GM18861 (cell line): ENCODE data around the gene HELZ2.
"Not testable (repeated sequence)": the region's sequence is repeated elsewhere in the genome, so short reads cannot be mapped to it uniquely, and the experiment has no call there.

Experiments
- ATAC-seq: cut with Tn5 transposase; IDR thresholded peaks from one replicate; pipeline ENCODE4 v1.9.1; 2021; ENCODE audit not compliant: unreplicated experiment

The HELZ2 gene, protein sequence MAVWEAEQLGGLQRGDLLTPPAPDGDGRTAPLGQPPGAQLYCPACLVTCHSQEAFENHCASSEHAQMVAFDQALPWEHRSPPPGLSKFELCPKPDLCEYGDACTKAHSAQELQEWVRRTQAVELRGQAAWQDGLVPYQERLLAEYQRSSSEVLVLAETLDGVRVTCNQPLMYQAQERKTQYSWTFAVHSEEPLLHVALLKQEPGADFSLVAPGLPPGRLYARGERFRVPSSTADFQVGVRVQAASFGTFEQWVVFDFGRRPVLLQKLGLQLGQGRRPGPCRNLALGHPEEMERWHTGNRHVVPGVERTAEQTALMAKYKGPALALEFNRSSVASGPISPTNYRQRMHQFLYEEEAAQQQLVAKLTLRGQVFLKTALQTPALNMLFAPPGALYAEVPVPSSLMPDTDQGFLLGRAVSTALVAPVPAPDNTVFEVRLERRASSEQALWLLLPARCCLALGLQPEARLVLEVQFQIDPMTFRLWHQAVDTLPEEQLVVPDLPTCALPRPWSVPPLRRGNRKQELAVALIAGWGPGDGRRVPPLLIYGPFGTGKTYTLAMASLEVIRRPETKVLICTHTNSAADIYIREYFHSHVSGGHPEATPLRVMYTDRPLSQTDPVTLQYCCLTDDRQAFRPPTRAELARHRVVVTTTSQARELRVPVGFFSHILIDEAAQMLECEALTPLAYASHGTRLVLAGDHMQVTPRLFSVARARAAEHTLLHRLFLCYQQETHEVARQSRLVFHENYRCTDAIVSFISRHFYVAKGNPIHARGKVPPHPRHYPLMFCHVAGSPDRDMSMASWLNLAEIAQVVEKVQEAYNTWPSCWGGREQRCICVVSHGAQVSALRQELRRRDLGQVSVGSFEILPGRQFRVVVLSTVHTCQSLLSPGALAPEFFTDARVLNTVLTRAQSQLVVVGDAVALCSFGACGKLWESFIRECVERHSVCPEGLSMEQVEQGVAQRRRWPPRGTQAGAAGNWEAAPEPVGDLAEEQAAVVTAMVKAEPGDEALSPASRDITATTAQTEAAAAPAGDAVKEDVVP (N-terminal part only)

DNA sequence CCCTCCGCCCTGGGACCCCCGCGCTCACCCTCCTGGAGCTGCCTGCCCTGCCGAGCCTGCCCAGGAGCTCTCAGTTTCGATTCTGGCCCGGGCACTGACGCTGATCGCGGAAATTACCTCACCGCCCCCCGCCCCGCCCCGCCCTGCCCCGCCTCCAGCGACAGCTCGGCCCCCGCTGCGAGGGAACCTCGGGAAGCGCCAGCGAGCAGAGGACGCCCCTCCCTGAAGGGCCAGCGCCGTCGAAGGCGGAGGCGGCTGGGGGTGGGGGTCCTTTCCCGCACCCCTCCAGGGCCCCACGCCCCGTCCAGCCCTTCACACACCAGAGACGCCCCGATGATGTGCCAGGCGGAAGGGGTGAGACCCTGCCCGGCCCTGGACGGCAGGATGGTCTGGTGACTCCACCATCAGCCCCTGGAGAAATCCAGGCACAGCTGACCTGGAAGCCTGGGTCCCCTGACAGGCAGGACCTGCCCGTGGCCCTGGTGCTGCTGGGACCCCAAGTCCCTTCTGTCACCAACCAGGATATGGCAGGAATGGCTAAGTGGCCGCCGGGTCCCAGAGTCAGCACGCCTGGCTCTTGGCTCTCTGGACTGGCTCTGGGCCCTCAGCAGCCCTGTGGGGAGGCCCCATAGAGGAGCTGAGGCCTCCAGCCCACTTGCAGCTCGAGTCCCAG lies at the start of gene HELZ2:
TSS of gene HELZ2 (minus strand) at position 84 of the 673 bp plus-strand sequence. CDS start 1,854 bp downstream, outside the sequence.
- no peak for ATAC-seq

GRCh38 chr20:63622732-63623131 lies 48.7 kb upstream of the HELZ2 start:
- no peak for ATAC-seq

- no peak for ATAC-seq
Observed at GRCh38 chr20:63622096-63622495, 48.1 kb upstream of the HELZ2 start.

GRCh38 chr20:63620991-63621390 lies 47.0 kb upstream of the HELZ2 start:
- ATAC-seq, result no peak

DNA sequence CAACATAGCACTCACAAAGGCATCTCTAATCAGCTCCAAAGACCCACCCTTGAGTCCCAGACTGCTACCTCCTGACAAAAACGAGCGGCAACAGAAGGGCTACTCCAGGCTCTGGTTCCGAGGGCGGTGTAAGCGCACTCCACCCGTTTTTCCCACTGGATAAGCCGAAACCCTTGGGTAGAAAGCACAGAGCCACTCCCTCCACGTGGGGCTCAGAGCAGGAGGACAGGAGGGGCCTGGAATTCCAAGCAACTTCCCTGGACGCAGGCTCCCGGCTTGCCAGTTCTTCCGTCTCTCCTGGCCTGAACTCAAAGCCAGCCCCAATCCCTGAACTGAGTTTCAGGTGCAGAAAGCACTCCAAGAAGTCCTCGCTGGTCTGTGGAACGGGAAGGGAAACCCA lies 45.5 kb upstream of the HELZ2 start:
- no peak for ATAC-seq

- no peak for ATAC-seq
Observed at GRCh38 chr20:63619086-63619485, 45.0 kb upstream of the HELZ2 start.

DNA sequence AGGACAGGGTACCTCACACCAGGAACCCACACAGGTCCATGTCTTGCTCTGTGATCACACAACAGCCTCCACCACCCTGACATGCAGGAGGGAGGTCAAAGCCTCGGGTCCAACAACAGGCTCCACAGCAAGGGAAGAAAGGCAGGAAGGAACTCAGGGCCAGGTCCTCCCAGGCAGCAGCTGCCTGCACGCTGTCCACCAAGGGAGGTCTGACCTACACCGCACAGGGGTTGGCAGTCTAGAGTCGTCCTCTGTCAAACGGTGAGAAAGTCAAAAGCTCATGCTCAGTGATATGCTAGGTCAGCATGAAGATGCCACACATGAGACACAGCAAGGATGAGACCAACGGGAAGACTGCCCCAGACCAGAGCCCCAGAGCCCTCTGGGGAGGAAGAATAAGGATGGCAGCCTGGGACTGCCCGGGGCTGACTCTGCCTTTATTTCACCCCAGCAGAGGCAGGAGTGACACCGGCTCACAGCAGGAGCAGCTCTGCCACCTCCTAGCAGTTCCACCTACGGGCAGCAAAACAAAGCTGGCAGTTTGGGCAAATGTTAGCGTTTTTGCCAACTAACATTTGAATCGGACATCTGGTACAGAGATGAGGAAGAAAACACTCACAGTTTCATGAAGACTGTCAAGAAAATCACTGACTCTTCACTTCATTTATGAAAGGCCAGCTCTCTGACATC lies 44.4 kb upstream of the HELZ2 start:
- ATAC-seq, result no peak

- no peak for ATAC-seq
Observed at GRCh38 chr20:63617876-63618265, 43.8 kb upstream of the HELZ2 start.

DNA sequence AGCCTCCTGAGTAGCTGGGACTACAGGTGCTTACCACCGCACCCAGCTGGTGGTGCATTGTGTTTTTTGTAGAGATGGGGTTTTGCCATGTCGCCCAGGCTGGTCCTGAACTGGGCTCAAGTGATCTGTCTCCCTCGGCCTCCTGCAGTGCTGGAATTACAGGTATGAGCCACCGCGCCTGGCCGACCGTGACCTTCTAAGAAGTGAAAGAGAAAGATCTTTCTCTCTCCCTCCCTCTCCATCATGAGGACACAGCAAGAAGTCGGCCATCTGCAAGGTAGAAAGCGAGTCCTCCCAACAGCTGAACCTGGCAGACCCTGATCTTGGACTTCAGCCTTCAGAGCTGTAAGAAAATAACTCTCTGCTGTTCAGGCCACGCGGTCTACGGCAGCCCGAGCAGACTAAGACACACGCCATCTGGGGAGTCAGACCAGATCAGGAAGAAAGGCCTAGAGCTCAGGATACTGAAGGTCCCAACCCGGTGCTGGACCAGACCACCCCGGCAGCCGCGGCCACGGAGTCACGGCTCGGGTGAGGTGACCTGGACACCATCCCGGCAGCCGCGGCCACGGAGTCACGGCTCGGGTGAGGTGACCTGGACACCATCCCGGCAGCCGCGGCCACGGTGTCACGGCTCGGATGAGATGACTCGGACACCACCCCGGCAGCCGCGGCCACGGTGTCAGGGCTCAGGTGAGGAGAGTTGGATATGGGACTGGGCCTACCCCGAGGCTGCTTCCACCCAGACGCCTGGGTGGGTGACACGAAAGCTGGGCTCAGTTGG lies 43.2 kb upstream of the HELZ2 start:
- no peak for ATAC-seq

DNA sequence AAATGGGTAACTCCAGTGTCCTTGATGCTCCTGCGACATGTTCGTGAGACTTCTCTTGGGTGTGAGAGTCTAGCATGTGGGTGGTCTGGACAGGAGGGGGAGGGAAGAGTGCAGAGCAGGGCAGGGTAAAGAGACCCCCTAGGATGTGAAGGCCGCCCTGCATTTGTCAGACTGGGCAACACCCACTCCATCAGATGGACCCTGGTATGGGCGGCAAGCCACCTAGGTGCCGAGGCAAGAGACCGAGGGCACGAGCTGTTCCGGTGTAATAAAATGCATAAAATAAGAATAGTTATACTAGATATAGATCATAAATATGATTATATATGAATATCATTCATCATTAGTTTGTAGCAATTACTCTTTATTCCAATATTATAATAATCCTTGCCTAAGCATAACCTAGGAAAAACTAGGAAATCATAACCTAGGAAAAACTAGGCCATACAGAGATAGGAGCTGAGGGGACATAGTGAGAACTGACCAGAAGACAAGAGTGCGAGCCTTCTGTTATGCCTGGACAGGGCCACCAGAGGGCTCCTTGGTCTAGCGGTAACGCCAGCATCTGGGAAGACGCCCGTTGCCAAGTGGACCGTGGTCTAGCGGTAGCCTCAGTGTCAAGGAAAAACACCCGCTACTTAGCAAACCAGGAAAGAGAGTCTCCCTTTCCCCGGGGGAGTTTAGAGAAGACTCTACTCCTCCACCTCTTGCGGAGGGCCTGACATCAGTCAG lies 40.0 kb upstream of the HELZ2 start:
- ATAC-seq, result not testable (repeated sequence)

GRCh38 chr20:63612276-63612931 lies 38.4 kb upstream of the HELZ2 start:
- ATAC-seq, result no peak

DNA sequence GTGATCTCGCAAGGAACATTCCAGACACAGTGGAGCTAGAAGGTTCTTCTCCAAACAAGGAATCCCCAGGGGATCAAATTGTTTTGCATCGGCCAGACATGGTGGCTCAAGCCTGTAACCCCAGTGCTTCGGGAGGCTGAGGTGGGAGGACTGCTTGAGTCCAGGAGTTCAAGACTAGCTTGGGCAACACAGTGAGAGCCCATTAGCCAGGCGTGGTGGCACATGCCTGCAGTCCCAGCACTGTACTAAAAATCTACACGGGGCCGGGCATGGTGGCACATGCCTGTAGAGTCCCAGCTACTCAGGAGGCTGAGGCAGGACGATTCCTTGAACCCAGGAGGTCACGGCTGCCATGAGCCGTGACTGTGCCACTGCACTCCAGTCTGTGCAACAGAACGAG lies 37.6 kb upstream of the HELZ2 start:
- no peak for ATAC-seq

DNA sequence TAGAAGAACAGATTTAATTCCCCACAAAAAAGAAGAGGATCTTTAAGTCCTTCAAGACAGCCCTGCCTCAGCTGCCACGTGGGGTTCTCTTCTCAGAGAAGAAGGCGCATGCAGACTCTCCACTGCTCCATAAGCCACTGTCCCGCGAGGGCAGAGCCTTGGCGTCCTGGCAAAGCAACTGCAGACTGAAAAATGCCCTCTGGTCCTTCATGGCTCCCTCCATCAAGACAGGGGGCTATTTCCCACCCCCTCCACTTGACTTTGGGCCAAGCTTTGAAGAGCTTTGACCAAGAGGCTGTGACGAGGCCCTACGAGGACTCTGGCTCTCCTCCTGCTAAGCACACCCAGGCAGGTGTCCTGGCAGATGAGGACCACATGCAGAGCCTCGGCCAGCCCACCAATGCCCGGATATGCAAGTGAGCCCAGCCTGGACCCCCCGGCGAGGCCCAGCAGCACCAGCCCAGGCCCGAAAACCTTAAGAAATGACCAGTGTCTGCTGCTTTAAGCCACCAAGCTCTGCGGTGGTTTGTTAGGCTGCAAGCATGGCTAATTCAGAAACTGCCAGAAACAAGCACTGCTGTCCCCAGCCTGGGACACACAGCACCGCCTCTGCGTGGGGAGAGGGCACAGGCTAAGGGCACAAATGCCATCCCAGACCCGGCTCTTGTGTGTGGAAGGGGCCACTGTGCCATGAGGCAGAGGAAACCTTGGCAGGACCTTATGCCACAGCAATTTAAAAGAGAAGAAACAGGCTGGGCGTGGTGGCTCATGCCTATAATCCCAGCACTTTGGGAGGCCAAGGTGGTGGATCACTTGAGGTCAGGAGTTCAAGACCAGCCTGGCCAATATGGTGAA lies 36.8 kb upstream of the HELZ2 start:
- ATAC-seq, result no peak

GRCh38 chr20:63606686-63607085 lies 32.6 kb upstream of the HELZ2 start:
- no peak for ATAC-seq

DNA sequence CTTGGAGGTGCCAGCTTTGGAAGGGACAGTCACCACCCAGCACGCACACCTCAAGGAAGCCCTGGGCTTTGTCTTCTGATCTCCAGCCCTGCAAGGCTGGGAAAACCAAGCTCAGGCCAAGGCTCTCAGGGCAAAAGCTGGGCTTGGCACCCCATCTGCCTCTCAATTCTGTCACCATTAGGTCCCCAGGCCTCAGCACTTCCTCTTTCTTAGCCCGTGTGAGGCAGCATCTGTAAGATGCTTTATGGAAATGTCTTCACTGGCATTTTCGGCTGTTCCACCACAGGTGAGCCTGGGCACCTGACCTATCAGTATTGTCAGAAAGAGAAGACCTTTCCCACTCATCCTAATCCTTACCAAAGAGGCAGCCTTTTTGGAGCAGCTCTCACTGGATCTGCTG lies 28.3 kb upstream of the HELZ2 start:
- ATAC-seq, result no peak

DNA sequence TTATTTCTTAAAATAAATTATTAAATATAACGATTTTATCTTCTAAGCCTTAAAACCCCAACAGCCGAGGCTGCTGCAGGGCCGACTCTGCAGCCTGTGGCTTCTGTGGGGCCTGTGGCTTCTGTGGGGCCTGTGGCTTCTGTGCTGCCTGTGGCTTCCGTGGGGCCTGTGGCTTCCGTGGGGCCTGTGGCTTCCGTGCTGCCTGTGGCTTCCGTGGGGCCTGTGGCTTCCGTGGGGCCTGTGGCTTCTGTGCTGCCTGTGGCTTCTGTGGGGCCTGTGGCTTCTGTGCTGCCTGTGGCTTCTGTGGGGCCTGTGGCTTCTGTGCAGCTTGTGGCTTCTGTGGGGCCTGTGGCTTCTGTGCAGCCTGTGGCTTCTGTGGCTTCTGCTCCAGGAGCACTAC lies 27.6 kb upstream of the HELZ2 start:
- not testable (repeated sequence) for ATAC-seq

DNA sequence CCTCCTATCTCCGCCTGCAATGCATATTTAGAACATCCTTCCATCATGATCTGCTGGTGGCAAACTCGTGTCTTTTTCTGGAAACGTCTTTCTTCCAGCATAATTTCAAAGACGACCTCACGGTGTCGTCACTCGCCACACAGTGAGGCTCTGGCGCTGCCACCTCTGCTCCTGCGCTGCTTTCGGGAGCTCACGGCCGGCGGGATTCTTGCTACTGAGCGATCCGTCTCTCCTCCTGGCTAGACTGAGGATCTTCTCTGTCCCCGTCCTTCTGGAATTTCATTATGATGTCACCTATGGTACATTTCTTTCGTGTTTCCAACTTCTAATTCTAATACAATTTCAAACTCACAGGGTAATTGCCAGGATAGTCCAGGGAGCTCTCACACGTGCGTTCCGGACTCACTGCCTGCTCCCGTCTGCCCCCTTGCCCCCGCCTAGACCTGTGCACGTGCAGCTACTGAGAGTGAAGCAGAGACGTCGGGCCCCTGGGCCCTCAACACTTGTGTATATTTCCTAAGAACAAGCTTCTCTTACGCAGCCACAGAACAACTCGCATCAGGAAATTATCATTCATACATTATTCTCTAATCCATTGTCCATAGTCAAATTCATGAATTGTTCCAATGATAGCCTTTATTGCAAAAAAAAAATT lies 25.5 kb upstream of the HELZ2 start:
- ATAC-seq, result no peak
